CD4-positive, alpha-beta T cell treated with Interferon gamma for 1 hour (primary cell): ENCODE results near the gene CYSRT1.

Experiments
- DNase-seq: peaks from one replicate; pipeline ENCODE4 v3.0.0-alpha.2; 2020

The CYSRT1 gene

GRCh38 chr9:137224830-137225694 is at the start of gene CYSRT1:
CYSRT1 (plus strand) TSS chr9:137225174; CDS start chr9:137225622, 448 bp downstream.
- no peak for DNase-seq

GRCh38 chr9:137175345-137175961 is 49.5 kb upstream of the CYSRT1 start:
- no peak for DNase-seq

- peak; percentile 23 for DNase-seq
These were observed 48.4 kb upstream of the CYSRT1 start for GRCh38 chr9:137176302-137177182.

GRCh38 chr9:137178201-137178938 is 46.6 kb upstream of the CYSRT1 start:
- no peak for DNase-seq

GRCh38 chr9:137178939-137179630 is 45.9 kb upstream of the CYSRT1 start:
- DNase-seq: no peak

- no peak for DNase-seq
These were observed 45.2 kb upstream of the CYSRT1 start for GRCh38 chr9:137179761-137180160.

GRCh38 chr9:137180491-137180890 is 44.5 kb upstream of the CYSRT1 start:
- DNase-seq: no peak

GRCh38 chr9:137181680-137182079 is 43.3 kb upstream of the CYSRT1 start:
- no peak for DNase-seq

- no peak for DNase-seq
These were observed 42.1 kb upstream of the CYSRT1 start for GRCh38 chr9:137182836-137183235.

- no peak for DNase-seq
These were observed 40.9 kb upstream of the CYSRT1 start for GRCh38 chr9:137183980-137184595.

GRCh38 chr9:137184881-137185660 is 39.9 kb upstream of the CYSRT1 start:
- no peak for DNase-seq

- no peak for DNase-seq
These were observed 39.1 kb upstream of the CYSRT1 start for GRCh38 chr9:137185921-137186320.

GRCh38 chr9:137186385-137186784 is 38.6 kb upstream of the CYSRT1 start:
- no peak for DNase-seq

- DNase-seq: no peak
These were observed 37.6 kb upstream of the CYSRT1 start for GRCh38 chr9:137187386-137187785.

GRCh38 chr9:137188086-137188489 is 36.9 kb upstream of the CYSRT1 start:
- no peak for DNase-seq

GRCh38 chr9:137188490-137189296 is 36.3 kb upstream of the CYSRT1 start, which contains the start of the genes ANAPC2 and SSNA1:
ANAPC2 (minus strand) TSS chr9:137188560; CDS start chr9:137188532, 28 bp downstream.
SSNA1 (plus strand) TSS chr9:137188676; CDS start chr9:137188727, 51 bp downstream.
- peak; percentile 91 for DNase-seq

- DNase-seq: no peak
These were observed 35.4 kb upstream of the CYSRT1 start for GRCh38 chr9:137189297-137190295.

- no peak for DNase-seq
These were observed 34.6 kb upstream of the CYSRT1 start for GRCh38 chr9:137190315-137190856.
